PFSK-1 (cell line): Measurements from ENCODE around the gene RPAP2.

Source experiments
- FOXP2 ChIP-seq: optimal IDR thresholded peaks from 2 replicates; pipeline ENCODE3; 2011; ENCODE audit warnings: borderline replicate concordance, control low read depth, inconsistent platforms; ENCODE audit not compliant: insufficient read depth; ENCODE audit errors: extremely low read length, extremely low read depth
- POLR2AphosphoS5 ChIP-seq: IDR thresholded peaks from 2 replicates; pipeline ENCODE4 v1.6.1; 2012; ENCODE audit warnings: low read depth, mild to moderate bottlenecking, control low read depth, low read length, moderate library complexity
- REST ChIP-seq, 2 experiments: IDR thresholded peaks; 2 replicates each; pipeline versions ENCODE4 v1.6.1 to v1.8.0; 2011 to 2012; ENCODE audit warnings: low read depth in 2 of 2, low read length in 2 of 2, control low read depth in 1 of 2, inconsistent platforms in 1 of 2, mild to moderate bottlenecking in 1 of 2, moderate library complexity in 1 of 2; ENCODE audit not compliant: insufficient read depth in 1 of 2
- SIN3A ChIP-seq: IDR thresholded peaks from 2 replicates; pipeline ENCODE4 v1.6.1; 2012; ENCODE audit warnings: mild to moderate bottlenecking, low read length, moderate library complexity, borderline replicate concordance; ENCODE audit not compliant: insufficient read depth
- TAF1 ChIP-seq: IDR thresholded peaks from 2 replicates; pipeline ENCODE4 v1.6.1; 2012; ENCODE audit warnings: low read length, control low read depth, borderline replicate concordance; ENCODE audit not compliant: insufficient read depth

GRCh38 chr1:92333668-92334067 is 34.8 kb downstream of the RPAP2 start:
- no peak for TF ChIP-seq TAF1
- no peak for TF ChIP-seq POLR2AphosphoS5
- no peak for TF ChIP-seq REST (IDR thresholded peaks at IDR 0.05; ENCODE audit: insufficient read depth in 1 of 2, low read depth in 2 of 2, low read length in 2 of 2)
- no peak for TF ChIP-seq FOXP2
- no peak for TF ChIP-seq SIN3A
